ENCODE measurements around the gene RARS1.

RARS1 gene

GRCh38 chr5:168486136-168486879, at the start of gene RARS1:
Gene RARS1, plus strand, starts transcription at chr5:168486471. Its CDS starts 28 bp downstream, at chr5:168486499.
- TF ChIP-seq CTCF (IDR thresholded peaks at IDR 0.05; ENCODE audit: extremely low read depth, insufficient read depth, missing control alignments), result peak; percentile 95
- in situ Hi-C loops (cut with MboI; ENCODE audit: low pct_unique_long_range_greater_than_20kb, low sequenced_read_pairs, unreplicated experiment), result no loop called here
- peak; percentile 90 for DNase-seq (ENCODE audit: low spot score)

- no peak for TF ChIP-seq CTCF (IDR thresholded peaks at IDR 0.05; ENCODE audit: extremely low read depth, insufficient read depth, missing control alignments)
- in situ Hi-C loops (cut with MboI; ENCODE audit: low pct_unique_long_range_greater_than_20kb, low sequenced_read_pairs, unreplicated experiment), result no loop called here
- DNase-seq (ENCODE audit: low spot score), result no peak
These were observed 47.9 kb upstream of the RARS1 start for GRCh38 chr5:168438349-168438748.

GRCh38 chr5:168443533-168443932, 42.7 kb upstream of the RARS1 start:
- no peak for TF ChIP-seq CTCF (IDR thresholded peaks at IDR 0.05; ENCODE audit: extremely low read depth, insufficient read depth, missing control alignments)
- DNase-seq (ENCODE audit: low spot score), result no peak
- in situ Hi-C loops (cut with MboI; ENCODE audit: low pct_unique_long_range_greater_than_20kb, low sequenced_read_pairs, unreplicated experiment), result no loop called here

GRCh38 chr5:168443950-168444700, 42.1 kb upstream of the RARS1 start:
- TF ChIP-seq CTCF (IDR thresholded peaks at IDR 0.05; ENCODE audit: extremely low read depth, insufficient read depth, missing control alignments), result no peak
- in situ Hi-C loops (cut with MboI; ENCODE audit: low pct_unique_long_range_greater_than_20kb, low sequenced_read_pairs, unreplicated experiment), result no loop called here
- DNase-seq (ENCODE audit: low spot score), result no peak

- no peak for TF ChIP-seq CTCF (IDR thresholded peaks at IDR 0.05; ENCODE audit: extremely low read depth, insufficient read depth, missing control alignments)
- in situ Hi-C loops (cut with MboI; ENCODE audit: low pct_unique_long_range_greater_than_20kb, low sequenced_read_pairs, unreplicated experiment), result no loop called here
- DNase-seq (ENCODE audit: low spot score), result no peak
These were observed 39.2 kb upstream of the RARS1 start for GRCh38 chr5:168446983-168447619.

GRCh38 chr5:168447808-168448207, 38.5 kb upstream of the RARS1 start:
- in situ Hi-C loops (cut with MboI; ENCODE audit: low pct_unique_long_range_greater_than_20kb, low sequenced_read_pairs, unreplicated experiment), result no loop called here
- no peak for TF ChIP-seq CTCF (IDR thresholded peaks at IDR 0.05; ENCODE audit: extremely low read depth, insufficient read depth, missing control alignments)
- no peak for DNase-seq (ENCODE audit: low spot score)
